Activated T-helper 17 cell treated with anti-CD3 and anti-CD28 coated beads, Interleukin-2, amount 50 U/mL, for 72 hours (primary cell): ENCODE measurements around the gene SNTA1. TPM values are rescaled to one million over a fixed set of nuclear protein-coding genes. Genes with fewer than 3 reads are reported as not detected.

Source experiments
- ATAC-seq: fragments of 150-1000 bp; cut with Tn5 transposase; replicated peaks from 2 replicates; pipeline ENCODE4 v1.10.0; 2021; ENCODE audit warnings: mild to moderate bottlenecking, moderate library complexity
- H3K27ac Mint-ChIP-seq: one replicate; pipeline ENCODE4 v1.8.0; 2022; ENCODE audit warnings: mixed read lengths
- H3K27me3 Mint-ChIP-seq: one replicate; pipeline ENCODE4 v1.8.0; 2022; ENCODE audit warnings: mixed read lengths
- H3K36me3 Mint-ChIP-seq: one replicate; pipeline ENCODE4 v1.8.0; 2022; ENCODE audit warnings: low read depth, mild to moderate bottlenecking, mixed read lengths
- H3K4me1 Mint-ChIP-seq: one replicate; pipeline ENCODE4 v1.8.0; 2022; ENCODE audit warnings: mixed read lengths
- H3K4me3 Mint-ChIP-seq: one replicate; pipeline ENCODE4 v1.8.0; 2022; ENCODE audit warnings: mild to moderate bottlenecking, mixed read lengths
- H3K9me3 Mint-ChIP-seq: one replicate; pipeline ENCODE4 v1.8.0; 2022; ENCODE audit warnings: mixed read lengths
- total RNA-seq, 2 donors: library from RNA; stranded (reverse); gene quantifications; one replicate each; pipeline ENCODE4 v1.2.3, GENCODE V29; 2022

The SNTA1 gene
- total RNA-seq, 2 donors from 2014 or later: 5.5 to 6.5 TPM

GRCh38 chr20:33370291-33370690, 73.3 kb downstream of the SNTA1 start:
- H3K27me3 Mint-ChIP-seq: no peaks in the 10 kb centered on the region
- peak; percentile 84 for ATAC-seq
- peak overlapping the region; percentile 70 for H3K27ac Mint-ChIP-seq
- H3K9me3 Mint-ChIP-seq: no peaks in the 10 kb centered on the region
- H3K4me1 Mint-ChIP-seq: peaks cover 29% of the 10 kb centered on the region
- H3K4me3 Mint-ChIP-seq: peak overlapping the region; percentile 65
- peaks cover 92% of the 10 kb centered on the region for H3K36me3 Mint-ChIP-seq

- Mint-ChIP-seq H3K27me3 (no peaks in the 10 kb centered on the region), H3K9me3 (no peaks in the 10 kb centered on the region), H3K36me3 (peaks cover 98% of the 10 kb centered on the region), H3K4me1 (no peaks in the 10 kb centered on the region), H3K27ac (no peak overlapping the region), H3K4me3 (no peak overlapping the region)
- ATAC-seq: no peak
Observed at GRCh38 chr20:33362898-33363297, 80.7 kb downstream of the SNTA1 start.

GRCh38 chr20:33359399-33360261, 83.9 kb downstream of the SNTA1 start:
- H3K4me1 Mint-ChIP-seq: no peaks in the 10 kb centered on the region
- peak overlapping the region; percentile 38 for H3K27ac Mint-ChIP-seq
- H3K36me3 Mint-ChIP-seq: peaks cover 82% of the 10 kb centered on the region
- H3K9me3 Mint-ChIP-seq: no peaks in the 10 kb centered on the region
- H3K27me3 Mint-ChIP-seq: no peaks in the 10 kb centered on the region
- ATAC-seq: no peak
- no peak overlapping the region for H3K4me3 Mint-ChIP-seq

Other genes starting within 250 kb of the SNTA1 start
- not detected for gene BPIFA3, start 226.4 kb downstream of the SNTA1 start, total RNA-seq
- not detected for gene BPIFA1, start 207.8 kb downstream of the SNTA1 start, total RNA-seq
- gene BPIFB1, start 160.5 kb downstream of the SNTA1 start, total RNA-seq: not detected
- 10 to 100 TPM; 24.1 to 44.5 TPM for gene CDK5RAP1, start 42.2 kb downstream of the SNTA1 start, total RNA-seq
- 10 to 100 TPM; 14.5 to 25.6 TPM for gene CBFA2T2, start 46.3 kb upstream of the SNTA1 start, total RNA-seq
- under 1 TPM; 0.26 to 0.41 TPM for gene C20orf144, start 218.6 kb upstream of the SNTA1 start, total RNA-seq
- 1 to 10 TPM; 1.5 to 2.6 TPM for gene ACTL10, start 223.2 kb upstream of the SNTA1 start, total RNA-seq
- 10 to 100 TPM; 20.8 to 26.5 TPM for gene NECAB3, start 230.7 kb upstream of the SNTA1 start, total RNA-seq
- gene E2F1, start 242.6 kb upstream of the SNTA1 start, total RNA-seq: 10 to 100 TPM; 40.2 to 65.4 TPM